DND-41 (cell line): ENCODE measurements around the gene MUC6.

Experiments used
- EZH2 ChIP-seq: IDR thresholded peaks from 3 replicates; pipeline ENCODE4 v1.6.1; 2012; ENCODE audit warnings: borderline replicate concordance, low read depth, mild to moderate bottlenecking, moderate library complexity, low read length, inconsistent platforms; ENCODE audit not compliant: severe bottlenecking
- TF ChIP-seq, protein P1 (sequence below): IDR thresholded peaks from 2 replicates; pipeline ENCODE4 v1.5.1; 2012; ENCODE audit warnings: borderline replicate concordance, low read length, moderate library complexity, mild to moderate bottlenecking; ENCODE audit not compliant: poor library complexity, severe bottlenecking; ENCODE audit errors: extremely low read depth

DNA sequence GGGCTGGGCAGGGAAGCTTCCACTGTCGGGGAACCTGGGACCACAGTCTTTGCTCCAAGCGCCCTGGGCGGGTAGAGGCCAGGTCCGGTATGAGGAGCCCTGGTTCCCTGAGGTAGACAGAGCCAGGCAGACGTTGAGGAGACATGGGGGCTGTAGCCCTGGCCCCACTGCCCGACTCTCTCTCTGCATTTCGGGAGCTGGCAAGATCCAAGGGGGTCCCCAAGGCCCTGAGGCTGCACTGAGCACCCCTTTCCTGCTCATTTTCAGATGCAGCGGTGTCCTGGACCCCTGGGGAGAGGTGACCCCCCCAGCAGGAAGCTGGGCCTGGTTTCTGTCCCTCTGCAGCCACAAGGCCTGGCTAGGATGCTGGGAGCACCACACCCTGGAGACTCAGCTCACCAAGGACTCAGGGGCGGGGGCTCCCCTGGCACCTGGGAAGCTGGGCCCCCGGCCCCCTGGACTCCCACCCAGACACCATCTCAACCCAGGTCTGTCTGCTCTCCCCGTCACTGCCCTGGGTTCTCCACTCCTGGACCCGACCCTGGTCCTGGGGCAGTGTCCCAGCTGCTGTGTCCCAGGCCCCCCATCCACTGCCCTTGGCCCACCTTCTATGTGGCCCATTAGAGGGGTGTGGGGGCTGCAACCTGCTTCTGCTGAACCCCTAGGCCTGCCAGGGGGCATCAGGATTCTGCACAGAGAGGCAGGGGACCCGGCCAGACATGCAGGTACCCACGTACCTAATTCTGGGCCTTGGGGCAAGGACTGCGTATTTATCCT lies 15.0 kb upstream of the MUC6 start:
- TF ChIP-seq, protein P1, sequence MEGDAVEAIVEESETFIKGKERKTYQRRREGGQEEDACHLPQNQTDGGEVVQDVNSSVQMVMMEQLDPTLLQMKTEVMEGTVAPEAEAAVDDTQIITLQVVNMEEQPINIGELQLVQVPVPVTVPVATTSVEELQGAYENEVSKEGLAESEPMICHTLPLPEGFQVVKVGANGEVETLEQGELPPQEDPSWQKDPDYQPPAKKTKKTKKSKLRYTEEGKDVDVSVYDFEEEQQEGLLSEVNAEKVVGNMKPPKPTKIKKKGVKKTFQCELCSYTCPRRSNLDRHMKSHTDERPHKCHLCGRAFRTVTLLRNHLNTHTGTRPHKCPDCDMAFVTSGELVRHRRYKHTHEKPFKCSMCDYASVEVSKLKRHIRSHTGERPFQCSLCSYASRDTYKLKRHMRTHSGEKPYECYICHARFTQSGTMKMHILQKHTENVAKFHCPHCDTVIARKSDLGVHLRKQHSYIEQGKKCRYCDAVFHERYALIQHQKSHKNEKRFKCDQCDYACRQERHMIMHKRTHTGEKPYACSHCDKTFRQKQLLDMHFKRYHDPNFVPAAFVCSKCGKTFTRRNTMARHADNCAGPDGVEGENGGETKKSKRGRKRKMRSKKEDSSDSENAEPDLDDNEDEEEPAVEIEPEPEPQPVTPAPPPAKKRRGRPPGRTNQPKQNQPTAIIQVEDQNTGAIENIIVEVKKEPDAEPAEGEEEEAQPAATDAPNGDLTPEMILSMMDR: no peak
- TF ChIP-seq EZH2: no peak
